GM23338 (cell line): Measurements from ENCODE around the gene PKNOX2. TPM values are rescaled to one million over a fixed set of nuclear protein-coding genes. Genes with fewer than 3 reads are reported as not detected.

ENCODE experiments used
- ATAC-seq: fragments of 200-7000 bp; cut with Tn5 transposase; 3 replicates; pipeline ENCODE4 v1.9.1; 2020
- DNase-seq: peaks from one replicate; pipeline ENCODE4 v3.0.0-alpha.2; 2015; ENCODE audit warnings: low spot score
- H2AFZ ChIP-seq: fragments of 200-600 bp; sonication (generic); 2 replicates; pipeline ENCODE4 v1.8.0; 2016; ENCODE audit warnings: antibody characterized with exemption, mild to moderate bottlenecking, moderate library complexity
- H3F3A ChIP-seq: fragments of 200-600 bp; sonication (generic); replicated peaks from 2 replicates; pipeline ENCODE4 v1.8.0; 2017; ENCODE audit warnings: antibody characterized with exemption, mixed run types, low read depth
- H3K27ac ChIP-seq: fragments of 200-600 bp; sonication (generic); 2 replicates; pipeline ENCODE4 v1.6.1; 2016; ENCODE audit warnings: low read depth
- H3K27me3 ChIP-seq: fragments of 200-600 bp; sonication (generic); 2 replicates; pipeline ENCODE4 v1.8.0; 2016; ENCODE audit warnings: mild to moderate bottlenecking, mixed run types, moderate library complexity; ENCODE audit not compliant: insufficient read depth
- H3K36me3 ChIP-seq: fragments of 200-600 bp; sonication (generic); 2 replicates; pipeline ENCODE4 v1.8.0; 2016; ENCODE audit warnings: mild to moderate bottlenecking; ENCODE audit not compliant: insufficient read depth
- H3K4me1 ChIP-seq: fragments of 200-600 bp; sonication (generic); 2 replicates; pipeline ENCODE4 v1.8.0; 2016; ENCODE audit warnings: mild to moderate bottlenecking, moderate library complexity; ENCODE audit not compliant: insufficient read depth
- H3K4me2 ChIP-seq: fragments of 200-600 bp; sonication (generic); 2 replicates; pipeline ENCODE4 v1.7.1; 2017; ENCODE audit warnings: mixed run types
- H3K4me3 ChIP-seq: fragments of 200-600 bp; sonication (generic); 2 replicates; pipeline ENCODE4 v1.6.1; 2016; ENCODE audit warnings: mixed run types
- H3K79me2 ChIP-seq: fragments of 200-600 bp; sonication (generic); replicated peaks from 2 replicates; pipeline ENCODE4 v1.8.0; 2017; ENCODE audit warnings: mild to moderate bottlenecking; ENCODE audit not compliant: insufficient read depth
- H3K9me2 ChIP-seq: fragments of 200-600 bp; sonication (generic); 2 replicates; pipeline ENCODE4 v1.8.0; 2017; ENCODE audit not compliant: insufficient read depth
- H4K20me1 ChIP-seq: fragments of 200-600 bp; sonication (generic); replicated peaks from 2 replicates; pipeline ENCODE4 v1.8.0; 2017; ENCODE audit warnings: mild to moderate bottlenecking; ENCODE audit not compliant: insufficient read depth
- H3K27ac Mint-ChIP-seq: 2 replicates; pipeline ENCODE4 v1.8.0; 2020; ENCODE audit warnings: inconsistent platforms, mild to moderate bottlenecking, moderate library complexity, mixed read lengths
- H3K27me3 Mint-ChIP-seq: 3 replicates; pipeline ENCODE4 v1.8.0; 2022; ENCODE audit warnings: low read depth, mild to moderate bottlenecking, moderate library complexity, mixed read lengths, inconsistent platforms; ENCODE audit not compliant: insufficient read depth, poor library complexity
- H3K36me3 Mint-ChIP-seq: 3 replicates; pipeline ENCODE4 v1.8.0; 2021; ENCODE audit warnings: low read depth, mild to moderate bottlenecking, inconsistent platforms, moderate library complexity, mixed read lengths
- H3K4me1 Mint-ChIP-seq: 3 replicates; pipeline ENCODE4 v1.8.0; 2020; ENCODE audit warnings: mild to moderate bottlenecking, inconsistent platforms, mixed read lengths
- H3K4me3 Mint-ChIP-seq: 3 replicates; pipeline ENCODE4 v1.8.0; 2021; ENCODE audit warnings: moderate library complexity, mild to moderate bottlenecking, inconsistent platforms, mixed read lengths
- H3K9me3 Mint-ChIP-seq: 3 replicates; pipeline ENCODE4 v1.8.0; 2020; ENCODE audit warnings: moderate library complexity, mild to moderate bottlenecking, inconsistent platforms, mixed read lengths
- CREB1 ChIP-seq: fragments of 250-450 bp; sonication (Bioruptor Pico); IDR thresholded peaks from 2 replicates; pipeline ENCODE4 v1.5.0; 2020; ENCODE audit warnings: low read depth, mild to moderate bottlenecking, moderate library complexity
- NANOG ChIP-seq: IDR thresholded peaks from 2 replicates; pipeline ENCODE4 v1.6.1; 2016; ENCODE audit warnings: antibody characterized with exemption, borderline replicate concordance
- REST ChIP-seq: IDR thresholded peaks from one replicate; pipeline ENCODE4 v1.6.1; 2018; ENCODE audit warnings: antibody characterized with exemption; ENCODE audit not compliant: unreplicated experiment
- STAT1 ChIP-seq: IDR thresholded peaks from one replicate; pipeline ENCODE4 v1.6.1; 2016; ENCODE audit warnings: antibody characterized with exemption; ENCODE audit not compliant: unreplicated experiment
- polyA plus RNA-seq: library from polyadenylated mRNA; unstranded; fragments of >200 nt; fragmentation: Nextera tagmentation; extraction: Ambion mirVana; gene quantifications from 2 replicates; pipeline ENCODE4 v1.2.1, GENCODE V29; 2016
- total RNA-seq: library from RNA; depleted of rRNA; stranded (reverse); fragments of >200 nt; shearing (Covaris generic); gene quantifications from 2 replicates; pipeline ENCODE4 v1.2.3, GENCODE V29; 2014
- TF ChIP-seq, protein P1 (sequence below), 2 experiments: fragments of 200-600 bp in 1 of 2; sonication (generic) in 1 of 2; conservative IDR thresholded peaks; 2 replicates each; pipeline versions ENCODE4 v1.5.1 to v1.6.1; 2016 to 2017; ENCODE audit warnings: antibody characterized with exemption in 2 of 2, low read depth in 2 of 2, mild to moderate bottlenecking in 2 of 2, moderate library complexity in 1 of 2
- TF ChIP-seq, protein P2 (sequence below): IDR thresholded peaks from 2 replicates; pipeline ENCODE4 v1.6.1; 2016; ENCODE audit warnings: antibody characterized with exemption
- TF ChIP-seq, protein P3 (sequence below): fragments of 250-450 bp; sonication (Bioruptor Pico); IDR thresholded peaks from 2 replicates; pipeline ENCODE4 v1.5.0; 2020; ENCODE audit warnings: mild to moderate bottlenecking, moderate library complexity

Gene PKNOX2
- total and polyA plus RNA-seq, 2 experiments from 2014 or later = 0.42 to 0.83 TPM

DNA sequence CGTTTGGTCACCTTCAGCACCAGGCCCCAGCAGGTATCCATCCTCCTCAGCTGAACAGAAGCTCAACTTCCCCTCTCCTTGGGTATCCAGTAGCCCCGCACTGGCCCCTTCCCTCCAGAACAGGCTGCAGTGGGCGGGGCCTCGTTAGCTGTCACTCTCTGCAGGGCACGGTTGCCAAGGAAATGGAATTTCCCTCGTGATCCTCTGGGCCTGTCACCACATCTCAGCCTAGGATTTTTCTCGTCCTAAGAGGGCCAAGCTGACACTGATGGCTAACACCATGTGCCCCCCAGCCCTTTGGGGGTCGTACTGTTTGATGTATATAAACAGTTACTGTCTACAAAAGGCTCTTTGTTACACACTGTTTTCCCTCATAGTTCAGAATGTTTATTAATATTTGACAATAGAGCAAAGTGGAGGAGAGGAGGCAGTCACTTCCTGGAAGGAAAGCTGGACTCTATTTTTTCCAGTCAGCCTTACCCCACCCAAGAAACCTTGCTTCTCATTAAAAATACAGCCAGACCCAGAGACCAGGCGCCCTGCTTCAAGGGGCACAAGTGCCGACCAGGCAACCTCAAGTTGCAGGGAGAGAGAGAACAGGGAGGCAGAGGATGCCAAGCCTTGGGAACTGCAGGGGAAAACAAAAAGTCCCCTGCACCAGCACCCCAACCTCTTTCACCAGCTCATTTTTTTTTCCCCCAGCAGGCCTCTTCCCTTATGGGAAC is 287.0 kb downstream of the PKNOX2 start (continued):
- no peak for TF ChIP-seq NANOG
- no peak for TF ChIP-seq STAT1
- TF ChIP-seq REST = no peak
- no peak for TF ChIP-seq CREB1 (CRISPR knock-in tag)
- TF ChIP-seq, protein P1, sequence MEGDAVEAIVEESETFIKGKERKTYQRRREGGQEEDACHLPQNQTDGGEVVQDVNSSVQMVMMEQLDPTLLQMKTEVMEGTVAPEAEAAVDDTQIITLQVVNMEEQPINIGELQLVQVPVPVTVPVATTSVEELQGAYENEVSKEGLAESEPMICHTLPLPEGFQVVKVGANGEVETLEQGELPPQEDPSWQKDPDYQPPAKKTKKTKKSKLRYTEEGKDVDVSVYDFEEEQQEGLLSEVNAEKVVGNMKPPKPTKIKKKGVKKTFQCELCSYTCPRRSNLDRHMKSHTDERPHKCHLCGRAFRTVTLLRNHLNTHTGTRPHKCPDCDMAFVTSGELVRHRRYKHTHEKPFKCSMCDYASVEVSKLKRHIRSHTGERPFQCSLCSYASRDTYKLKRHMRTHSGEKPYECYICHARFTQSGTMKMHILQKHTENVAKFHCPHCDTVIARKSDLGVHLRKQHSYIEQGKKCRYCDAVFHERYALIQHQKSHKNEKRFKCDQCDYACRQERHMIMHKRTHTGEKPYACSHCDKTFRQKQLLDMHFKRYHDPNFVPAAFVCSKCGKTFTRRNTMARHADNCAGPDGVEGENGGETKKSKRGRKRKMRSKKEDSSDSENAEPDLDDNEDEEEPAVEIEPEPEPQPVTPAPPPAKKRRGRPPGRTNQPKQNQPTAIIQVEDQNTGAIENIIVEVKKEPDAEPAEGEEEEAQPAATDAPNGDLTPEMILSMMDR (conservative IDR thresholded peaks at IDR 0.05; ENCODE audit: low read depth in 2 of 2) = no peak

GRCh38 chr11:125452125-125452470 is 287.5 kb downstream of the PKNOX2 start:
- Mint-ChIP-seq H3K9me3 (no peaks in the 10 kb centered on the region), H3K36me3 (peaks cover 5% of the 10 kb centered on the region), H3K4me3 (no peak overlapping the region), H3K27ac (no peak overlapping the region), H3K4me1 (peaks cover 24% of the 10 kb centered on the region), H3K27me3 (peaks cover 7% of the 10 kb centered on the region)
- no peaks in the 10 kb centered on the region for H4K20me1 ChIP-seq
- peaks cover 6% of the 10 kb centered on the region; the same call in 1 of the 2 replicates for H3F3A ChIP-seq
- no peak; the same call in 2 of the 3 replicates for ATAC-seq
- peak overlapping the region; percentile 51; the same call in 1 of the 2 replicates for H3K27ac ChIP-seq
- no peaks in the 10 kb centered on the region for H3K27me3 ChIP-seq
- no peak overlapping the region for H3K4me3 ChIP-seq
- H3K79me2 ChIP-seq = no peaks in the 10 kb centered on the region
- no peaks in the 10 kb centered on the region for H3K36me3 ChIP-seq
- no peak overlapping the region for H2AFZ ChIP-seq
- DNase-seq = no peak
- H3K4me2 ChIP-seq = no peak overlapping the region
- H3K9me2 ChIP-seq = no peaks in the 10 kb centered on the region
- peaks cover 16% of the 10 kb centered on the region for H3K4me1 ChIP-seq
- TF ChIP-seq REST = no peak
- TF ChIP-seq, protein P2, sequence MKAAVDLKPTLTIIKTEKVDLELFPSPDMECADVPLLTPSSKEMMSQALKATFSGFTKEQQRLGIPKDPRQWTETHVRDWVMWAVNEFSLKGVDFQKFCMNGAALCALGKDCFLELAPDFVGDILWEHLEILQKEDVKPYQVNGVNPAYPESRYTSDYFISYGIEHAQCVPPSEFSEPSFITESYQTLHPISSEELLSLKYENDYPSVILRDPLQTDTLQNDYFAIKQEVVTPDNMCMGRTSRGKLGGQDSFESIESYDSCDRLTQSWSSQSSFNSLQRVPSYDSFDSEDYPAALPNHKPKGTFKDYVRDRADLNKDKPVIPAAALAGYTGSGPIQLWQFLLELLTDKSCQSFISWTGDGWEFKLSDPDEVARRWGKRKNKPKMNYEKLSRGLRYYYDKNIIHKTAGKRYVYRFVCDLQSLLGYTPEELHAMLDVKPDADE = no peak
- TF ChIP-seq, protein P3, sequence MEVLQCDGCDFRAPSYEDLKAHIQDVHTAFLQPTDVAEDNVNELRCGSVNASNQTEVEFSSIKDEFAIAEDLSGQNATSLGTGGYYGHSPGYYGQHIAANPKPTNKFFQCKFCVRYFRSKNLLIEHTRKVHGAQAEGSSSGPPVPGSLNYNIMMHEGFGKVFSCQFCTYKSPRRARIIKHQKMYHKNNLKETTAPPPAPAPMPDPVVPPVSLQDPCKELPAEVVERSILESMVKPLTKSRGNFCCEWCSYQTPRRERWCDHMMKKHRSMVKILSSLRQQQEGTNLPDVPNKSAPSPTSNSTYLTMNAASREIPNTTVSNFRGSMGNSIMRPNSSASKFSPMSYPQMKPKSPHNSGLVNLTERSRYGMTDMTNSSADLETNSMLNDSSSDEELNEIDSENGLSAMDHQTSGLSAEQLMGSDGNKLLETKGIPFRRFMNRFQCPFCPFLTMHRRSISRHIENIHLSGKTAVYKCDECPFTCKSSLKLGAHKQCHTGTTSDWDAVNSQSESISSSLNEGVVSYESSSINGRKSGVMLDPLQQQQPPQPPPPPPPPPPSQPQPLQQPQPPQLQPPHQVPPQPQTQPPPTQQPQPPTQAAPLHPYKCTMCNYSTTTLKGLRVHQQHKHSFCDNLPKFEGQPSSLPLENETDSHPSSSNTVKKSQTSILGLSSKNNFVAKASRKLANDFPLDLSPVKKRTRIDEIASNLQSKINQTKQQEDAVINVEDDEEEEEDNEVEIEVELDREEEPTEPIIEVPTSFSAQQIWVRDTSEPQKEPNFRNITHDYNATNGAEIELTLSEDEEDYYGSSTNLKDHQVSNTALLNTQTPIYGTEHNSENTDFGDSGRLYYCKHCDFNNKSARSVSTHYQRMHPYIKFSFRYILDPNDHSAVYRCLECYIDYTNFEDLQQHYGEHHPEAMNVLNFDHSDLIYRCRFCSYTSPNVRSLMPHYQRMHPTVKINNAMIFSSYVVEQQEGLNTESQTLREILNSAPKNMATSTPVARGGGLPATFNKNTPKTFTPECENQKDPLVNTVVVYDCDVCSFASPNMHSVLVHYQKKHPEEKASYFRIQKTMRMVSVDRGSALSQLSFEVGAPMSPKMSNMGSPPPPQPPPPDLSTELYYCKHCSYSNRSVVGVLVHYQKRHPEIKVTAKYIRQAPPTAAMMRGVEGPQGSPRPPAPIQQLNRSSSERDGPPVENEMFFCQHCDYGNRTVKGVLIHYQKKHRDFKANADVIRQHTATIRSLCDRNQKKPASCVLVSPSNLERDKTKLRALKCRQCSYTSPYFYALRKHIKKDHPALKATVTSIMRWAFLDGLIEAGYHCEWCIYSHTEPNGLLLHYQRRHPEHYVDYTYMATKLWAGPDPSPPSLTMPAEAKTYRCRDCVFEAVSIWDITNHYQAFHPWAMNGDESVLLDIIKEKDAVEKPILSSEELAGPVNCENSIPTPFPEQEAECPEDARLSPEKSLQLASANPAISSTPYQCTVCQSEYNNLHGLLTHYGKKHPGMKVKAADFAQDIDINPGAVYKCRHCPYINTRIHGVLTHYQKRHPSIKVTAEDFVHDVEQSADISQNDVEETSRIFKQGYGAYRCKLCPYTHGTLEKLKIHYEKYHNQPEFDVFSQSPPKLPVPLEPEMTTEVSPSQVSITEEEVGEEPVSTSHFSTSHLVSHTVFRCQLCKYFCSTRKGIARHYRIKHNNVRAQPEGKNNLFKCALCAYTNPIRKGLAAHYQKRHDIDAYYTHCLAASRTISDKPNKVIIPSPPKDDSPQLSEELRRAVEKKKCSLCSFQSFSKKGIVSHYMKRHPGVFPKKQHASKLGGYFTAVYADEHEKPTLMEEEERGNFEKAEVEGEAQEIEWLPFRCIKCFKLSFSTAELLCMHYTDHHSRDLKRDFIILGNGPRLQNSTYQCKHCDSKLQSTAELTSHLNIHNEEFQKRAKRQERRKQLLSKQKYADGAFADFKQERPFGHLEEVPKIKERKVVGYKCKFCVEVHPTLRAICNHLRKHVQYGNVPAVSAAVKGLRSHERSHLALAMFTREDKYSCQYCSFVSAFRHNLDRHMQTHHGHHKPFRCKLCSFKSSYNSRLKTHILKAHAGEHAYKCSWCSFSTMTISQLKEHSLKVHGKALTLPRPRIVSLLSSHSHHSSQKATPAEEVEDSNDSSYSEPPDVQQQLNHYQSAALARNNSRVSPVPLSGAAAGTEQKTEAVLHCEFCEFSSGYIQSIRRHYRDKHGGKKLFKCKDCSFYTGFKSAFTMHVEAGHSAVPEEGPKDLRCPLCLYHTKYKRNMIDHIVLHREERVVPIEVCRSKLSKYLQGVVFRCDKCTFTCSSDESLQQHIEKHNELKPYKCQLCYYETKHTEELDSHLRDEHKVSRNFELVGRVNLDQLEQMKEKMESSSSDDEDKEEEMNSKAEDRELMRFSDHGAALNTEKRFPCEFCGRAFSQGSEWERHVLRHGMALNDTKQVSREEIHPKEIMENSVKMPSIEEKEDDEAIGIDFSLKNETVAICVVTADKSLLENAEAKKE (CRISPR knock-in tag) = no peak
